WTC11 (cell line): ENCODE data around the gene SLC25A21.

ENCODE experiments used
- CREB1 ChIP-seq: sonication (generic); formaldehyde crosslinking; IDR thresholded peaks from 2 replicates; pipeline ENCODE4 v1.8.0; 2023; ENCODE audit warnings: mild to moderate bottlenecking, missing genetic modification reagents
- CTCF ChIP-seq: fragments of 200-600 bp; IDR thresholded peaks from 2 replicates; pipeline ENCODE4 v1.8.0; 2022; ENCODE audit warnings: antibody characterized with exemption
- FOXP4 ChIP-seq: sonication (generic); formaldehyde crosslinking; IDR thresholded peaks from 2 replicates; pipeline ENCODE4 v1.8.0; 2022; ENCODE audit warnings: mild to moderate bottlenecking, missing genetic modification reagents
- GABPB1 ChIP-seq: sonication (generic); formaldehyde crosslinking; IDR thresholded peaks from 2 replicates; pipeline ENCODE4 v1.8.1; 2023; ENCODE audit warnings: mild to moderate bottlenecking, missing genetic modification reagents
- HMGXB4 ChIP-seq: sonication (generic); formaldehyde crosslinking; IDR thresholded peaks from 2 replicates; pipeline ENCODE4 v1.8.1; 2023; ENCODE audit warnings: mild to moderate bottlenecking, moderate library complexity, missing genetic modification reagents
- JUN ChIP-seq: sonication (generic); formaldehyde crosslinking; IDR thresholded peaks from 2 replicates; pipeline ENCODE4 v1.8.0; 2023; ENCODE audit warnings: mild to moderate bottlenecking, missing genetic modification reagents
- NFYB ChIP-seq: sonication (generic); formaldehyde crosslinking; conservative IDR thresholded peaks from 2 replicates; pipeline ENCODE4 v1.8.0; 2022; ENCODE audit warnings: low read depth, missing genetic modification reagents
- RELA ChIP-seq: sonication (generic); formaldehyde crosslinking; IDR thresholded peaks from 2 replicates; pipeline ENCODE4 v1.8.1; 2022; ENCODE audit warnings: missing genetic modification reagents, mild to moderate bottlenecking, borderline replicate concordance
- SMAD3 ChIP-seq: sonication (generic); formaldehyde crosslinking; IDR thresholded peaks from 2 replicates; pipeline ENCODE4 v1.8.0; 2022; ENCODE audit warnings: missing genetic modification reagents, mild to moderate bottlenecking, borderline replicate concordance
- SP1 ChIP-seq: sonication (generic); formaldehyde crosslinking; conservative IDR thresholded peaks from 2 replicates; pipeline ENCODE4 v1.8.1; 2022; ENCODE audit warnings: missing genetic modification reagents
- USF1 ChIP-seq: sonication (generic); formaldehyde crosslinking; IDR thresholded peaks from 2 replicates; pipeline ENCODE4 v1.8.0; 2022; ENCODE audit warnings: mild to moderate bottlenecking, missing genetic modification reagents
- ZNF121 ChIP-seq: sonication (generic); formaldehyde crosslinking; IDR thresholded peaks from 2 replicates; pipeline ENCODE4 v1.8.0; 2023; ENCODE audit warnings: missing genetic modification reagents
- ZNF138 ChIP-seq: sonication (generic); formaldehyde crosslinking; conservative IDR thresholded peaks from 2 replicates; pipeline ENCODE4 v1.8.1; 2022; ENCODE audit warnings: mild to moderate bottlenecking, moderate library complexity, missing genetic modification reagents

- TF ChIP-seq SMAD3 (CRISPR knock-in tag) (no peak), HMGXB4 (CRISPR knock-in tag) (no peak), CTCF (no peak), ZNF121 (CRISPR knock-in tag) (no peak), USF1 (CRISPR knock-in tag) (no peak), RELA (CRISPR knock-in tag) (no peak), JUN (CRISPR knock-in tag) (no peak), FOXP4 (CRISPR knock-in tag) (no peak), CREB1 (CRISPR knock-in tag) (no peak), NFYB (CRISPR knock-in tag) (no peak), GABPB1 (no peak), ZNF138 (CRISPR knock-in tag) (no peak), SP1 (CRISPR knock-in tag) (no peak)
These were observed 522.3 kb downstream of the SLC25A21 start for GRCh38 chr14:36649872-36650650.
